Purkinje cell (primary cell): ENCODE data around the gene TPRX2. TPM values are rescaled to one million over a fixed set of nuclear protein-coding genes. Genes with fewer than 3 reads are reported as not detected.

ENCODE experiments used
- polyA plus RNA-seq: library from polyadenylated mRNA; unstranded; fragments of >200 nt; fragmentation: Nextera tagmentation; gene quantifications from 2 replicates; pipeline ENCODE4 v1.2.1, GENCODE V29; 2014

Gene TPRX2, protein sequence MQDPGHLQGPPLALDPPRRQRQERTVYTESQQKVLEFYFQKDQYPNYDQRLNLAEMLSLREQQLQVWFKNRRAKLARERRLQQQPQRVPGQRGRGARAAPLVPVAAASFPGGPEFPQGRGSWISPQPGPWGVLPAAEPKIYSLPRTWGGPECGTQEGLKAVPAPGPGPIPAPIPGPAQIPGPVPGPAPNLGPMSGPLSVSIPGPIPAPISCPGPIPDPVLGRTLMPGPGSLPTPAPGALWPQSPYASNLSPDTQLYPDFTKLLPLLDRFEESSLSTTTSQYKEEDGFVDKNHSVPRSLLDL
- not detected in 2 replicates for polyA plus RNA-seq

GRCh38 chr19:47858646-47859285, at the start of gene TPRX2:
TSS of gene TPRX2 (plus strand) at chr19:47859235. CDS start at chr19:47859247, 12 bp downstream.

DNA sequence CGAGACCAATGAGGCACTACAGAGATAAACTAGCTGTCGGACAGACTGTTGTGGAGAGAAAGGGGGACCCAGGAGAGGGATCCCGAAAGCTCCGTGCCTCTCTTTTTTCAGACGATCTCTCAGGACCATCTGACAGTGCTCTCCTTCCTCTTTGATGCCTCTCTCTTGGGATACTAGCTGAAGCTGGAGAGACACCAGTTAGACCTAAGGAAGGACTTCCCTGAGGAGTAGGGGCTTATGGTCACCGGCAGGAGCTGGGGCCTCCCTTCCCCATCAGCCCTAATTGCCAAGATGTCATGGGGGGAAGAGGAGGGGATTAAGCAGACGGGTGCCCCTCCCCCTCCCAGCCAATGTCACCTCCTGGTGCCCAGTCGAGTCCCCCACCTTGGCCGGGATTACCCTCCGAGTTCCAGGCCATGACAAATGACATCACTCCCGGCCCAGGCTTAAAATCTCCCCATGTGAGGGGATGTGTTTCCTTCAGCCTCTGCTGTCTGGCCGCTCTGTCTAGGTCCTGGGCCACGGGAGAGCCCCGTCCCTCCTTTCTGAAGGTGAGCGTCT, 37.5 kb upstream of the TPRX2 start, which contains the start of gene CRX:
Gene CRX (plus strand): TSS at position 478 of the 561 bp plus-strand sequence. CDS start 12,507 bp downstream, outside the sequence.

GRCh38 chr19:47886010-47886559, 27.1 kb downstream of the TPRX2 start, which contains the start of gene SULT2A1:
TSS of gene SULT2A1 (minus strand) at chr19:47886315. CDS start at chr19:47886257, 58 bp downstream.

Other genes with a start within 250 kb of the TPRX2 start
- 0.07 and 0.11 TPM in 2 replicates for gene EHD2, start 145.8 kb upstream of the TPRX2 start, polyA plus RNA-seq
- 0.73 and 7.4 TPM in 2 replicates for gene NOP53, start 113.7 kb upstream of the TPRX2 start, polyA plus RNA-seq
- gene SELENOW, start 80.5 kb upstream of the TPRX2 start, polyA plus RNA-seq, result 5,615 and 7,643 TPM in 2 replicates
- not detected in 2 replicates for gene TPRX1, start 54.7 kb upstream of the TPRX2 start, polyA plus RNA-seq
- gene CRX, start 37.3 kb upstream of the TPRX2 start, polyA plus RNA-seq, result not detected in 2 replicates
- not detected in 2 replicates for gene SULT2A1, start 27.1 kb downstream of the TPRX2 start, polyA plus RNA-seq
- gene BSPH1, start 132.9 kb downstream of the TPRX2 start, polyA plus RNA-seq, result 3.0 and 4.9 TPM in 2 replicates
- gene ELSPBP1, start 135.4 kb downstream of the TPRX2 start, polyA plus RNA-seq, result not detected in 2 replicates
- not detected in 2 replicates for gene CABP5, start 184.8 kb downstream of the TPRX2 start, polyA plus RNA-seq